ENCODE measurements around the gene GTF2H2C.
"Not testable (repeated sequence)": the region's sequence is repeated elsewhere in the genome, so short reads cannot be mapped to it uniquely, and the experiment has no call there.

The GTF2H2C gene

GRCh38 chr5:69566172-69566571 is 6.2 kb downstream of the GTF2H2C start:
- not testable (repeated sequence) for DNase-seq (ENCODE audit: low read depth)

GRCh38 chr5:69568072-69568471 is 8.1 kb downstream of the GTF2H2C start:
- DNase-seq (ENCODE audit: low read depth): not testable (repeated sequence)

- not testable (repeated sequence) for DNase-seq (ENCODE audit: low read depth)
Measured at GRCh38 chr5:69583356-69583755, 23.4 kb downstream of the GTF2H2C start.

DNA sequence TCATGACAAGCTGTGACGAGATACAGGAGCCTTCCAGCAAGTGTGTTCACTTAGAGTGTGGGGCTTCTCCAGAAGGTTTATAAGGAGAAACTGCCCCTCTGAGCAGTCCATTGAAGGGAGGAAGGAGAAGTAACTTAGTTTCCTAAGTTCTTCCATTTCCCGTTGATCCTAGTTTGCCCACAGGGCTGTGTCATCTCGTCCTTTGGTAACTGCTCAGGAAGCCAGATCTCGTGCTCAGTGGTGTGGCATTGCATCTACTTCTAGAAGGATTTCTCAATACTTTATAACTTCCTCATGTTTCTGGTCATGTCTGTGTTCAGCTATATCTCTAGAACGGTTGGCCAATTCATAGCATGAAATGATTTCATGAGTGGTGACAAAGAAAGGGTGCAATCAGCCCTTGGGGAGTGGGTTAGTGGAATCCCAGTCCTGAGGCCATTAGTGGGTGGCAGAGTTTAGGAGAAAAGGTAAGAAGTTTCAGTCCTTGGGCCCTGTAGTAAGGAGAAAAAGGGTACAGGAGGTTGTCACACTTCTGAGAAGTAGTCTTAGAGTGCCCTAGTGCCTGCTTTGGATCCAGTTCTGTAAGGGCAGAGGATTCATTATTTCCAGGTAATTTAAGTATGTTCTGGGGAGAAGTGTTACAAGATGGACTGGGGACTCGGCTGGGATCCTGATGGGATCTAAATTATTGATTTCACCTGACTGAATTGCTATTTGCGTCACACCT is 36.3 kb downstream of the GTF2H2C start:
- not testable (repeated sequence) for DNase-seq (ENCODE audit: low read depth)

GRCh38 chr5:69601947-69602346 is 42.0 kb downstream of the GTF2H2C start:
- DNase-seq (ENCODE audit: low read depth): not testable (repeated sequence)

DNA sequence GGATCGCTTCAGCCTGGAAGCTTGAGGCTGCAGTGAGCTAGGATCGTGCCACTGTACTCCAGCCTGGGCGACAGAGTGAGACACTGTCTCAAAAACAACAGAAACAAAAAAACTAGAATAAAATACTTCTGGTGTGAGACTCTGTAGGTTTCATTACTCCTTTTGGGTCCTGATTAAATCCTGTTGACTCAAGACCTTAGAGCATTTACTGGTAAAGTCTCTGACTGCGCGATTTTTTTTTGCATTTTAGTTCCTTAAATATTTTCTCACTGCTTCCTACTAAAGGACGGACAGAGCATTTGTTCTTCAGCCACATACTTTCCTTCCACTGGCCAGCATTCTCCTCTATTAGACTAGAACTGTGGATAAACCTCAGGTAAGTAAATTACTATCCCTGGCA is 46.8 kb downstream of the GTF2H2C start:
- not testable (repeated sequence) for DNase-seq (ENCODE audit: low read depth)

DNA sequence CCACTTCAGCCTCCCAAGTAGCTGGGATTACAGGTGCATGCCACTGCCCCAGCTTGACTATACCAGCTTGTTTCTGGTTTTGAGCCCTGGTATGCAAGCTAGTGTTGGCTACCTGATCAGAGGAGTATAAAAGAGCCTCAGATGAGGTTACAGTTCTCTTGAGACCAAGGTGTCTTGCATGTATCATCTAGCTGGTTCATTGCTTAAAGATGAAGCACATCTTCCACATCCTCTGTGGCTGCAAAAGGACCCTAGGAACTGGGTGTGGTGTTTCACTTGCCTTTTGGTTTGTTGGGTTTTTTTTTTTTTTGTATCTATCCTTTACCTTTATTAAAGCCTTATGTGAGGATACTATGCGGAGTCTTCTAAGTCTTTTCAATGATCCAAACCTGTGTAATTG is 47.8 kb downstream of the GTF2H2C start:
- DNase-seq (ENCODE audit: low read depth): not testable (repeated sequence)

GRCh38 chr5:69608861-69609496 is 49.0 kb downstream of the GTF2H2C start:
- not testable (repeated sequence) for DNase-seq (ENCODE audit: low read depth)

DNA sequence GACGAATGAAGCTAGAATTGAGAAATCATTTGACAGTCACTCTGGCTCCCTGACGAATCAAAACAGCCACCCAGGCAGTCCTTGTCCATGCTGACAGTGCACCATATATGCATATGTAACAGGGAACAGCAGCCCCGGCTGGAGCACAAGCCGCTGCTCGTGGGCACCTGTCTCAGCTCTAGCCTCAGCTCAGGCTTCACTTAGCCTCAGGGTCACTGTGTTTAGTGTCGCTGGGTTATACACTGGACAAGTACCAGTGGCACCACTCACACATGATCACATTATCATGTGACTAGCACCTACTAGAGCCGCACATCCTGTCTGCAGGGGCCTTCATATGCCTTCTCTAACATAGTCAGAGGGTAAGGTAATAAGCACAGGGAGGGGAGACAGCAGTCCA is 54.9 kb downstream of the GTF2H2C start:
- DNase-seq (ENCODE audit: low read depth): not testable (repeated sequence)

GRCh38 chr5:69631879-69632278 is 71.9 kb downstream of the GTF2H2C start:
- DNase-seq (ENCODE audit: low read depth): not testable (repeated sequence)
